Measurements from ENCODE around the gene RBBP4.

Gene RBBP4

GRCh38 chr1:32650248-32650751, 708 bp upstream of the RBBP4 start, which contains the start of gene ZBTB8OS:
Gene ZBTB8OS (minus strand): TSS chr1:32650550. CDS start chr1:32650529, 21 bp downstream.
- TF ChIP-seq MAX (IDR thresholded peaks at IDR 0.05; ENCODE audit: low read depth, low read length) = peak; percentile 49; the same call in 1 of the 2 replicates
- TF ChIP-seq MYC (IDR thresholded peaks at IDR 0.05; ENCODE audit: low read depth, low read length) = peak; percentile 57
- no peak for TF ChIP-seq CTCF (IDR thresholded peaks at IDR 0.05; ENCODE audit: low read depth, low read length)
- peak; percentile 73 for TF ChIP-seq POLR2A (IDR thresholded peaks at IDR 0.05; ENCODE audit: extremely low read depth, insufficient read length)
- peak; percentile 96 for DNase-seq (ENCODE audit: low read depth)
- peak within 1 kb of the TSS; percentile 100 for H3K4me3 ChIP-seq (ENCODE audit: low read depth, low read length)

- TF ChIP-seq MAX (IDR thresholded peaks at IDR 0.05; ENCODE audit: low read depth, low read length) (no peak; the same call in 1 of the 2 replicates), MYC (IDR thresholded peaks at IDR 0.05; ENCODE audit: low read depth, low read length) (peak; percentile 20; the same call in 1 of the 2 replicates)
- DNase-seq (ENCODE audit: low read depth) = no peak
These were observed 559 bp downstream of the RBBP4 start for GRCh38 chr1:32651461-32652073.

GRCh38 chr1:32652244-32652962, 1.4 kb downstream of the RBBP4 start:
- DNase-seq (ENCODE audit: low read depth) = no peak
- peak overlapping the region; percentile 75 for H3K4me3 ChIP-seq (ENCODE audit: low read depth, low read length)
- TF ChIP-seq CTCF (IDR thresholded peaks at IDR 0.05; ENCODE audit: low read depth, low read length) (no peak), MAX (IDR thresholded peaks at IDR 0.05; ENCODE audit: low read depth, low read length) (no peak), MYC (IDR thresholded peaks at IDR 0.05; ENCODE audit: low read depth, low read length) (no peak), POLR2A (IDR thresholded peaks at IDR 0.05; ENCODE audit: extremely low read depth, insufficient read length) (no peak)

More at GRCh38 chr1:32651461-32652073, 559 bp downstream of the RBBP4 start:
- H3K4me3 ChIP-seq (ENCODE audit: low read depth, low read length) = peak overlapping the region; percentile 75

- no peak overlapping the region for H3K4me3 ChIP-seq (ENCODE audit: low read depth, low read length)
- TF ChIP-seq MYC (IDR thresholded peaks at IDR 0.05; ENCODE audit: low read depth, low read length) = no peak
- no peak for TF ChIP-seq CTCF (IDR thresholded peaks at IDR 0.05; ENCODE audit: low read depth, low read length)
- TF ChIP-seq MAX (IDR thresholded peaks at IDR 0.05; ENCODE audit: low read depth, low read length) = no peak
- TF ChIP-seq POLR2A (IDR thresholded peaks at IDR 0.05; ENCODE audit: extremely low read depth, insufficient read length) = no peak
- DNase-seq (ENCODE audit: low read depth) = no peak
These were observed 8.6 kb downstream of the RBBP4 start for GRCh38 chr1:32659581-32659980.

- TF ChIP-seq MAX (IDR thresholded peaks at IDR 0.05; ENCODE audit: low read depth, low read length) = no peak
- no peak for TF ChIP-seq MYC (IDR thresholded peaks at IDR 0.05; ENCODE audit: low read depth, low read length)
- no peak for TF ChIP-seq POLR2A (IDR thresholded peaks at IDR 0.05; ENCODE audit: extremely low read depth, insufficient read length)
- TF ChIP-seq CTCF (IDR thresholded peaks at IDR 0.05; ENCODE audit: low read depth, low read length) = no peak
- DNase-seq (ENCODE audit: low read depth) = no peak
These were observed 14.9 kb downstream of the RBBP4 start for GRCh38 chr1:32665915-32666314.

More at GRCh38 chr1:32665915-32666314, 14.9 kb downstream of the RBBP4 start:
- H3K4me3 ChIP-seq (ENCODE audit: low read depth, low read length) = no peak overlapping the region

Measured in NB4 (cell line).